Kidney (tissue), 14 donors: ENCODE data around the gene EIF4G3. TPM values are rescaled to one million over a fixed set of nuclear protein-coding genes. Genes with fewer than 3 reads are reported as not detected.

Source experiments
- DNase-seq, 5 donors: peaks; one replicate each; pipeline ENCODE4 v3.0.0-alpha.2; 2013 to 2020
- FAIRE-seq: peaks from 2 replicates; lab custom pipeline; 2012; peaks lifted over from hg19 to GRCh38; lab: Jason Lieb, UNC
- H3K27ac ChIP-seq, 2 donors: one replicate each; pipeline ENCODE4 v1.7.0; 2013; ENCODE audit warnings: low read depth in 2 of 2, low read length in 2 of 2, inconsistent platforms in 1 of 2
- H3K27me3 ChIP-seq: one replicate; pipeline ENCODE4 v1.7.1; 2013; ENCODE audit warnings: low read length, inconsistent platforms; ENCODE audit not compliant: control insufficient read depth, insufficient read depth
- H3K36me3 ChIP-seq, 3 donors: one replicate each; pipeline versions ENCODE4 v1.7.0 to v1.7.1; 2013; ENCODE audit warnings: low read length in 3 of 3, control low read depth in 1 of 3, inconsistent platforms in 1 of 3; ENCODE audit not compliant: insufficient read depth in 3 of 3, control insufficient read depth in 2 of 3
- H3K4me1 ChIP-seq, 3 donors: one replicate each; pipeline versions ENCODE4 v1.7.0 to v1.7.1; 2013; ENCODE audit warnings: low read length in 3 of 3, inconsistent platforms in 1 of 3, low read depth in 1 of 3; ENCODE audit not compliant: control insufficient read depth in 2 of 3, insufficient read depth in 2 of 3
- H3K4me3 ChIP-seq, 3 donors: one replicate each; pipeline versions ENCODE4 v1.7.0 to v1.8.1; 2013; ENCODE audit warnings: low read length in 3 of 3, control low read depth in 1 of 3, inconsistent platforms in 1 of 3
- H3K9ac ChIP-seq, 3 donors: one replicate each; pipeline versions ENCODE4 v1.7.0 to v1.7.1; 2013; ENCODE audit warnings: low read length in 3 of 3, control low read depth in 1 of 3, inconsistent platforms in 1 of 3
- H3K9me3 ChIP-seq, 3 donors: one replicate each; pipeline versions ENCODE4 v1.7.0 to v1.7.1; 2013; ENCODE audit warnings: low read length in 3 of 3, control low read depth in 1 of 3, inconsistent platforms in 1 of 3; ENCODE audit not compliant: control insufficient read depth in 2 of 3, insufficient read depth in 1 of 3
- CTCF ChIP-seq: IDR thresholded peaks from 3 replicates; pipeline ENCODE4 v1.5.1; 2012; ENCODE audit warnings: mild to moderate bottlenecking, moderate library complexity, borderline replicate concordance; ENCODE audit not compliant: insufficient read depth; ENCODE audit errors: extremely low read depth
- intact Hi-C: fragments of 100-400 bp; cut with DNase I; formaldehyde crosslinking; loops from one replicate; pipeline ENCODE4 v1.11.1; 2022
- polyA plus RNA-seq: library from polyadenylated mRNA; stranded (reverse); fragments of 350-450 nt; fragmentation: Illumina TruSeq; extraction: RNeasy Lipid Tissue Mini Kit (QIAGEN cat#74804); gene quantifications from one replicate; pipeline ENCODE4 v1.2.3, GENCODE V29; 2014; ENCODE audit warnings: low read depth, low replicate concordance; ENCODE audit not compliant: insufficient read depth
- total RNA-seq: library from RNA; stranded (reverse); fragmentation: NEBNext Ultra II Directional; extraction: Animal tissue kit (Norgen Biotek cat#: 25700); gene quantifications from one replicate; pipeline ENCODE4 v1.2.1, GENCODE V29; 2021
- donor health status: control.
- donor health status: control.
- donor health status: control.
- donor health status: control.
- donor health status: control.
- donor health status: DM: yes; HTN: yes; CAD: no.
- donor health status: Normal renal cell carcinoma (clear cell type).

Gene EIF4G3
- total and polyA plus RNA-seq, 2 donors from 2014 or later: 14.8 to 61.6 TPM

GRCh38 chr1:20992322-20993056 is 184.2 kb downstream of the EIF4G3 start:
- TF ChIP-seq CTCF: no peak
- no peaks in the 10 kb centered on the region for H3K27me3 ChIP-seq
- no peaks in the 10 kb centered on the region for H3K36me3 ChIP-seq
- H3K27ac ChIP-seq: no peak overlapping the region
- H3K9me3 ChIP-seq: no peaks in the 10 kb centered on the region
- H3K4me3 ChIP-seq: no peak overlapping the region
- H3K9ac ChIP-seq: no peak overlapping the region
- DNase-seq (no peak), FAIRE-seq (no peak)
- intact Hi-C loops: no loop called here
- H3K4me1 ChIP-seq: peaks cover 0 to 5% (median 0%) of the 10 kb centered on the region in 3 donors

GRCh38 chr1:20988943-20989342 is 187.8 kb downstream of the EIF4G3 start:
- Histone ChIP-seq H3K36me3 (no peaks in the 10 kb centered on the region), H3K27me3 (no peaks in the 10 kb centered on the region), H3K4me1 (peaks cover 0 to 5% (median 0%) of the 10 kb centered on the region in 3 donors), H3K27ac (no peak overlapping the region), H3K9me3 (no peaks in the 10 kb centered on the region), H3K4me3 (no peak overlapping the region), H3K9ac (no peak overlapping the region)
- TF ChIP-seq CTCF: no peak
- intact Hi-C loops: no loop called here
- no peak for DNase-seq
- no peak for FAIRE-seq

- DNase-seq (no peak), FAIRE-seq (no peak)
- Histone ChIP-seq H3K9me3 (no peaks in the 10 kb centered on the region), H3K36me3 (no peaks in the 10 kb centered on the region), H3K27me3 (no peaks in the 10 kb centered on the region), H3K4me1 (peaks cover 0 to 5% (median 0%) of the 10 kb centered on the region in 3 donors), H3K4me3 (no peak overlapping the region), H3K9ac (no peak overlapping the region), H3K27ac (no peak overlapping the region)
- no peak for TF ChIP-seq CTCF
- intact Hi-C loops: no loop called here
Observed at GRCh38 chr1:20987831-20988825, 188.6 kb downstream of the EIF4G3 start.
